Osteoblast (primary cell): ENCODE measurements around the gene LRP1B. TPM values are rescaled to one million over a fixed set of nuclear protein-coding genes. Genes with fewer than 3 reads are reported as not detected.

Source experiments
- DNase-seq: peaks from one replicate; pipeline ENCODE4 v3.0.0; 2011; ENCODE audit warnings: low spot score, mixed read lengths; ENCODE audit not compliant: insufficient read length; ENCODE audit errors: missing footprints
- H2AFZ ChIP-seq: 2 replicates; pipeline ENCODE4 v1.6.0; 2011; ENCODE audit warnings: mild to moderate bottlenecking, low read length
- H3K27ac ChIP-seq: 2 replicates; pipeline ENCODE4 v1.5.1; 2011; ENCODE audit warnings: mild to moderate bottlenecking, low read depth, low read length, moderate library complexity
- H3K27me3 ChIP-seq: 2 replicates; pipeline ENCODE4 v1.6.0; 2012; ENCODE audit warnings: mild to moderate bottlenecking, control low read depth, inconsistent platforms, low read length, moderate library complexity; ENCODE audit not compliant: insufficient read depth
- H3K36me3 ChIP-seq: 2 replicates; pipeline ENCODE4 v1.5.1; 2011; ENCODE audit warnings: mild to moderate bottlenecking, low read length, control low read depth, moderate library complexity; ENCODE audit not compliant: insufficient read depth
- H3K4me1 ChIP-seq: 2 replicates; pipeline ENCODE4 v1.5.1; 2011; ENCODE audit warnings: mild to moderate bottlenecking, low read length, control low read depth, moderate library complexity; ENCODE audit not compliant: insufficient read depth
- H3K4me2 ChIP-seq: 2 replicates; pipeline ENCODE4 v1.6.0; 2011; ENCODE audit warnings: mild to moderate bottlenecking, low read length; ENCODE audit not compliant: insufficient read depth
- H3K4me3 ChIP-seq: fragments of 200-600 bp; sonication (generic); 3 replicates; pipeline ENCODE4 v1.5.1; 2012; ENCODE audit warnings: mild to moderate bottlenecking, low read length, inconsistent platforms; ENCODE audit not compliant: insufficient read depth
- H3K79me2 ChIP-seq: 2 replicates; pipeline ENCODE4 v1.6.0; 2012; ENCODE audit warnings: mild to moderate bottlenecking, low read length, control low read depth, inconsistent platforms; ENCODE audit not compliant: insufficient read depth
- H3K9me3 ChIP-seq: 2 replicates; pipeline ENCODE4 v1.5.1; 2011; ENCODE audit warnings: low read depth, low read length, control low read depth
- H4K20me1 ChIP-seq: 2 replicates; pipeline ENCODE4 v1.6.0; 2012; ENCODE audit warnings: mild to moderate bottlenecking, low read length, control low read depth; ENCODE audit not compliant: insufficient read depth
- CTCF ChIP-seq: IDR thresholded peaks from 2 replicates; pipeline ENCODE4 v1.5.1; 2011; ENCODE audit warnings: mild to moderate bottlenecking, low read depth, low read length, moderate library complexity; ENCODE audit errors: extremely low read depth
- total RNA-seq: library from RNA; depleted of rRNA; stranded (reverse); fragments of >200 nt; gene quantifications from 2 replicates; pipeline ENCODE4 v1.2.3, GENCODE V29; 2012

Gene LRP1B
- total RNA-seq, 1 donor = not detected

GRCh38 chr2:141020346-141020745 is 1110.5 kb downstream of the LRP1B start:
- TF ChIP-seq CTCF = no peak
- no peak for DNase-seq
- H3K36me3 ChIP-seq = no peaks in the 10 kb centered on the region
- no peak overlapping the region for H3K4me2 ChIP-seq
- peak overlapping the region; percentile 78 for H3K27ac ChIP-seq
- no peak overlapping the region for H2AFZ ChIP-seq
- peaks cover 15% of the 10 kb centered on the region for H3K4me1 ChIP-seq
- no peaks in the 10 kb centered on the region for H3K27me3 ChIP-seq
- no peaks in the 10 kb centered on the region for H4K20me1 ChIP-seq
- H3K79me2 ChIP-seq = no peaks in the 10 kb centered on the region
- no peak overlapping the region for H3K4me3 ChIP-seq
- H3K9me3 ChIP-seq = no peaks in the 10 kb centered on the region

DNA sequence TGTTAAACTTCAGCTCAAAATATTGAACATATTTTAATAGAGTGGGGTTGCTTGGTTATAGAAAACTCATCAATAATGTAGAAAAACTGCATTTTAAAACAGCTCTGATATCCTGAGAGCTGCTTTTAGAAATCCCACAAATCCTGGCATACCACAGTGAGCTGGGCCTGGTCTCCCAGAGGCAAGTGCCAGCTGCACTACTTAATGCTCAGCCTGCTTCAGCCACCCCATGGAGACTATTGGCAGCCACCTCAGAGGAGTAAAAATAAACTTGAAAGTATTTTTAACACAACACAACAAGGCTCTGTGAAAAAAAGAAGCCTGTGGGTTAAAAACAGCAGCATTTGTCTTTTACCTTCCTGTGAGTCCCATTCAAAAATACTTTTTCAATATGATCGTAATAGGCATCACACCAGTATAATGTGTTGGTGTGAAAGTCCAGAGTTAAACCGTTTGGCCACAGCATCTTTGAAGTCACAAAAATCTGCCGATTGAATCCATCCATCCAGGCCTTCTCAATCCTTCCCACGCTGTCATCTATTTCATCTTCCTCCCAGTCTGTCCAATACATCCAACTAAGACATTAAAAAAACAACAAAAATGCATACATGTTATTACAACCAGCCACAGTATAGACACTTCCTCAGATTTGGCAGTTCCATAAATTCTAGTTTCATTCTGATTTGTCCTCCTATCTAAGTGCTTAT is 1115.3 kb downstream of the LRP1B start:
- Histone ChIP-seq H3K9me3 (no peaks in the 10 kb centered on the region), H3K4me3 (no peak overlapping the region), H2AFZ (peak overlapping the region; percentile 54), H3K4me1 (peaks cover 4% of the 10 kb centered on the region), H3K4me2 (no peak overlapping the region), H3K27me3 (no peaks in the 10 kb centered on the region), H3K79me2 (no peaks in the 10 kb centered on the region), H3K27ac (no peak overlapping the region), H4K20me1 (no peaks in the 10 kb centered on the region), H3K36me3 (no peaks in the 10 kb centered on the region)
- TF ChIP-seq CTCF = no peak
- DNase-seq = no peak

GRCh38 chr2:141003967-141004657 is 1126.7 kb downstream of the LRP1B start:
- Histone ChIP-seq H3K27ac (no peak overlapping the region), H3K36me3 (no peaks in the 10 kb centered on the region), H3K4me1 (no peaks in the 10 kb centered on the region), H2AFZ (no peak overlapping the region), H3K27me3 (no peaks in the 10 kb centered on the region), H3K79me2 (no peaks in the 10 kb centered on the region), H3K4me2 (no peak overlapping the region), H4K20me1 (no peaks in the 10 kb centered on the region), H3K4me3 (no peak overlapping the region), H3K9me3 (no peaks in the 10 kb centered on the region)
- no peak for DNase-seq
- TF ChIP-seq CTCF = no peak

DNA sequence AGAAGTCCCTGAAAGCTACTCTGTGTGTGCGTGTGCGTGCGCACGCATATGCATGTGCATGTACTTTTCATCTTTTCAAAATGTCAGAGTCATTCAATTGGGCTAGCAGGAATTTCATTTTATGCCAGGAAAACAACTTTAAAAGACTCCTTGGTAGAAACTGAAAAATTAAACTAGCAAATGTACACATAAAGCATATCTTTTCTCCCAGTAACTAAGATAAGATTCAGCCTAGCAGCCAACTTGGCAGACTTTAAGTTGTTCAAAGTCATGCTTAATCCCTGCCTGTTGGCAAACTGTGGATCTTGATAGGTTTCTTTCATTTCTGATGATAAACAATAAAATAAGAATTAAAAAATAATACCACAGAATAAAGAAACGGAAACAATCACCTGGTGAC is 1129.1 kb downstream of the LRP1B start:
- DNase-seq = no peak
- Histone ChIP-seq H3K27me3 (no peaks in the 10 kb centered on the region), H3K4me1 (no peaks in the 10 kb centered on the region), H3K9me3 (no peaks in the 10 kb centered on the region), H4K20me1 (no peaks in the 10 kb centered on the region), H3K36me3 (no peaks in the 10 kb centered on the region), H3K4me3 (no peak overlapping the region), H3K27ac (no peak overlapping the region), H3K4me2 (no peak overlapping the region), H3K79me2 (no peaks in the 10 kb centered on the region), H2AFZ (no peak overlapping the region)
- TF ChIP-seq CTCF = no peak
